Body of pancreas (tissue), 4 donors: ENCODE results near the gene RRAS. TPM values are rescaled to one million over a fixed set of nuclear protein-coding genes. Genes with fewer than 3 reads are reported as not detected.
A peak's percentile ranks its signal among the peaks of the same experiment; 100 is the strongest.

Source experiments
- ATAC-seq: fragments of 150-250 bp; one replicate; pipeline ENCODE4 v1.9.1; 2016
- DNase-seq, 4 donors: peaks; one replicate each; pipeline ENCODE4 v3.0.0-alpha.2; 2019
- H3K27ac ChIP-seq, 4 donors: fragments of 200-600 bp; sonication (generic); 1 replicate in 3 of 4; 2 replicates in 1 of 4; pipeline versions ENCODE4 v1.5.1 to v1.6.1; 2016 to 2019; ENCODE audit warnings: mild to moderate bottlenecking in 1 of 4, mixed read lengths in 1 of 4, moderate library complexity in 1 of 4
- H3K27me3 ChIP-seq, 2 donors: fragments of 200-600 bp; sonication (generic); one replicate each; pipeline ENCODE4 v1.6.0; 2016; ENCODE audit warnings: mild to moderate bottlenecking in 1 of 2
- H3K36me3 ChIP-seq, 2 donors: fragments of 200-600 bp; sonication (generic); replicated peaks in 1 of 2; 2 replicates each; pipeline ENCODE4 v1.5.1; 2016; ENCODE audit warnings: low read depth in 2 of 2; ENCODE audit not compliant: insufficient read depth in 1 of 2
- H3K4me1 ChIP-seq: fragments of 200-600 bp; sonication (generic); one replicate; pipeline ENCODE4 v1.6.0; 2016
- H3K4me3 ChIP-seq, 2 donors: fragments of 200-600 bp; sonication (generic); 1 replicate in 1 of 2; 2 replicates in 1 of 2; pipeline ENCODE4 v1.5.1; 2016 to 2019
- H3K9me3 ChIP-seq, 3 donors: fragments of 200-600 bp; sonication (generic); 1 replicate in 2 of 3; 2 replicates in 1 of 3; pipeline ENCODE4 v1.5.1; 2016
- CTCF ChIP-seq, 7 experiments: fragments of 450-650 bp in 4 of 7; fragments of 200-600 bp in 3 of 7; sonication (generic) in 3 of 7; IDR thresholded peaks; one replicate each; pipeline ENCODE4 v1.5.1; 2016 to 2019; ENCODE audit warnings: antibody characterized with exemption in 7 of 7
- POLR2A ChIP-seq, 3 donors: fragments of 450-650 bp; IDR thresholded peaks; one replicate each; pipeline ENCODE4 v1.6.1; 2016; ENCODE audit warnings: antibody characterized with exemption in 3 of 3, mild to moderate bottlenecking in 2 of 3
- WGBS, 2 donors: methylation state at CpG; one replicate each; pipeline ENCODE4 v1.1.5; 2017; 5-methylcytosine and 5-hydroxymethylcytosine counted together
- intact Hi-C: fragments of 100-400 bp; cut with DNase I; formaldehyde crosslinking; loops from one replicate; pipeline ENCODE4 v1.15.1; 2023
- total RNA-seq, 2 donors: library from RNA; depleted of rRNA; stranded (reverse); fragments of >200 nt; gene quantifications; one replicate each; pipeline ENCODE4 v1.1.0, GENCODE V29; 2016

RRAS gene
- total RNA-seq, 2 donors from 2014 or later = 10.9 to 17.9 TPM

GRCh38 chr19:49645592-49645991, 5.6 kb upstream of the RRAS start:
- intact Hi-C loops = no loop called here
- Histone ChIP-seq H3K27me3 (no peaks in the 10 kb centered on the region), H3K27ac (no peak overlapping the region), H3K36me3 (peaks cover 0 to 3% of the 10 kb centered on the region in 2 donors), H3K4me3 (no peak overlapping the region), H3K9me3 (no peaks in the 10 kb centered on the region), H3K4me1 (peaks cover 31% of the 10 kb centered on the region)
- WGBS, 2 donors = 84 to 94% methylated on average over 11 of the region's 11 CpGs
- DNase-seq (no peak), ATAC-seq (no peak)
- TF ChIP-seq CTCF (IDR thresholded peaks at IDR 0.05) = no peak
- no peak for TF ChIP-seq POLR2A (IDR thresholded peaks at IDR 0.05)

GRCh38 chr19:49643466-49643865, 3.5 kb upstream of the RRAS start:
- no peak for ATAC-seq
- 64 to 65% methylated on average over 2 of the region's 2 CpGs for WGBS, 2 donors
- DNase-seq = no peak
- peaks cover 45% of the 10 kb centered on the region for H3K4me1 ChIP-seq
- no peak overlapping the region for H3K4me3 ChIP-seq
- TF ChIP-seq CTCF (IDR thresholded peaks at IDR 0.05) = no peak
- TF ChIP-seq POLR2A (IDR thresholded peaks at IDR 0.05) = no peak
- intact Hi-C loops = no loop called here
- no peak overlapping the region for H3K27ac ChIP-seq
- H3K27me3 ChIP-seq = no peaks in the 10 kb centered on the region
- no peaks in the 10 kb centered on the region for H3K9me3 ChIP-seq
- H3K36me3 ChIP-seq = no peaks in the 10 kb centered on the region

- no peak for TF ChIP-seq POLR2A (IDR thresholded peaks at IDR 0.05)
- TF ChIP-seq CTCF (IDR thresholded peaks at IDR 0.05) = no peak
- 2 to 6% methylated on average over 2 to 5 of the region's 5 CpGs for WGBS, 2 donors
- Histone ChIP-seq H3K36me3 (no peaks in the 10 kb centered on the region), H3K4me3 (peak overlapping the region; percentile 86 to 92), H3K4me1 (peaks cover 54% of the 10 kb centered on the region), H3K27ac (peak overlapping the region; percentile 69 to 96 (median 73)), H3K9me3 (no peaks in the 10 kb centered on the region), H3K27me3 (no peaks in the 10 kb centered on the region)
- intact Hi-C loops = no loop called here
- DNase-seq = no peak
- no peak for ATAC-seq
Observed at GRCh38 chr19:49642492-49643035, 2.6 kb upstream of the RRAS start.

- no peak for TF ChIP-seq CTCF (IDR thresholded peaks at IDR 0.05)
- peak; percentile 90 to 92 (median 92) for TF ChIP-seq POLR2A (IDR thresholded peaks at IDR 0.05)
- WGBS, 2 donors = 0 to 5% methylated on average over 12 to 63 of the region's 87 CpGs
Observed at GRCh38 chr19:49641688-49642491, 1.9 kb upstream of the RRAS start, which contains the start of gene SCAF1. TSS of gene SCAF1 (plus strand) at chr19:49642209. CDS start at chr19:49645027, 2,818 bp downstream.

More at GRCh38 chr19:49641688-49642491, 1.9 kb upstream of the RRAS start, which contains the start of gene SCAF1:
- H3K36me3 ChIP-seq = no peaks in the 10 kb centered on the region
- H3K4me1 ChIP-seq = peaks cover 54% of the 10 kb centered on the region
- no peaks in the 10 kb centered on the region for H3K27me3 ChIP-seq
- DNase-seq (peak; percentile 99 to 100 (median 100)), ATAC-seq (peak; percentile 78)
- peak within 1 kb of the TSS; percentile 86 to 92 for H3K4me3 ChIP-seq
- no peaks in the 10 kb centered on the region for H3K9me3 ChIP-seq
- H3K27ac ChIP-seq = peak within 1 kb of the TSS; percentile 94 to 99 (median 97)
- intact Hi-C loops = no loop called here
